Parathyroid adenoma (tissue), 2 donors: Measurements from ENCODE around the gene OR51F2.
"Not testable (repeated sequence)": the region's sequence is repeated elsewhere in the genome, so short reads cannot be mapped to it uniquely, and the experiment has no call there.

ENCODE experiments used
- H2AFZ ChIP-seq: fragments of 300-600 bp; sonication (generic); one replicate; pipeline ENCODE4 v1.7.0; 2017; ENCODE audit warnings: antibody characterized with exemption, mild to moderate bottlenecking
- H3K27ac ChIP-seq: fragments of 300-600 bp; sonication (generic); one replicate; pipeline ENCODE4 v1.7.0; 2017
- H3K27me3 ChIP-seq: fragments of 300-600 bp; sonication (generic); one replicate; pipeline ENCODE4 v1.7.0; 2017; ENCODE audit warnings: low read length; ENCODE audit not compliant: control insufficient read depth, insufficient read depth
- H3K36me3 ChIP-seq: fragments of 300-600 bp; sonication (generic); one replicate; pipeline ENCODE4 v1.7.0; 2017; ENCODE audit warnings: low read length; ENCODE audit not compliant: control insufficient read depth, insufficient read depth
- H3K4me1 ChIP-seq: fragments of 300-600 bp; sonication (generic); one replicate; pipeline ENCODE4 v1.7.0; 2017; ENCODE audit warnings: control low read depth
- H3K4me2 ChIP-seq: fragments of 300-600 bp; sonication (generic); one replicate; pipeline ENCODE4 v1.7.0; 2017; ENCODE audit warnings: low read length
- H3K4me3 ChIP-seq: fragments of 300-600 bp; sonication (generic); one replicate; pipeline ENCODE4 v1.7.0; 2017; ENCODE audit warnings: low read depth, low read length
- H3K79me2 ChIP-seq: fragments of 300-600 bp; sonication (generic); one replicate; pipeline ENCODE4 v1.7.0; 2017; ENCODE audit warnings: control low read depth
- H3K9ac ChIP-seq: fragments of 300-600 bp; sonication (generic); one replicate; pipeline ENCODE4 v1.7.0; 2017; ENCODE audit warnings: mild to moderate bottlenecking
- H3K9me3 ChIP-seq: fragments of 300-600 bp; sonication (generic); one replicate; pipeline ENCODE4 v1.7.0; 2017; ENCODE audit warnings: low read length; ENCODE audit not compliant: control insufficient read depth
- CTCF ChIP-seq: fragments of 300-600 bp; sonication (generic); IDR thresholded peaks from one replicate; pipeline ENCODE4 v1.7.0; 2017; ENCODE audit warnings: antibody characterized with exemption, mild to moderate bottlenecking
- donor health status: primary hyperparathyroidism.

Gene OR51F2

GRCh38 chr11:4851033-4851432 is 29.9 kb downstream of the OR51F2 start:
- no peak overlapping the region for H3K27ac ChIP-seq
- no peak for TF ChIP-seq CTCF

GRCh38 chr11:4854286-4854685 is 33.2 kb downstream of the OR51F2 start:
- H3K27me3 ChIP-seq, H3K27ac ChIP-seq, H3K79me2 ChIP-seq, H3K9me3 ChIP-seq, H3K9ac ChIP-seq, H3K36me3 ChIP-seq, H3K4me2 ChIP-seq, H2AFZ ChIP-seq, H3K4me3 ChIP-seq, H3K4me1 ChIP-seq: not testable (repeated sequence)

More at GRCh38 chr11:4851033-4851432, 29.9 kb downstream of the OR51F2 start:
- H2AFZ ChIP-seq, result no peak overlapping the region
- H3K36me3 ChIP-seq, result no peaks in the 10 kb centered on the region
- H3K9ac ChIP-seq, result no peak overlapping the region
- no peak overlapping the region for H3K4me2 ChIP-seq
- no peaks in the 10 kb centered on the region for H3K4me1 ChIP-seq
- no peaks in the 10 kb centered on the region for H3K9me3 ChIP-seq
- H3K4me3 ChIP-seq, result no peak overlapping the region
- H3K27me3 ChIP-seq, result no peaks in the 10 kb centered on the region
- H3K79me2 ChIP-seq, result no peaks in the 10 kb centered on the region

GRCh38 chr11:4862447-4863236 is 41.5 kb downstream of the OR51F2 start:
- no peaks in the 10 kb centered on the region for H3K36me3 ChIP-seq
- TF ChIP-seq CTCF, result no peak

GRCh38 chr11:4863876-4864275 is 42.8 kb downstream of the OR51F2 start:
- Histone ChIP-seq H3K27ac (no peak overlapping the region), H3K27me3 (no peaks in the 10 kb centered on the region), H3K4me3 (no peak overlapping the region), H3K36me3 (no peaks in the 10 kb centered on the region), H3K4me2 (no peak overlapping the region), H2AFZ (no peak overlapping the region), H3K79me2 (no peaks in the 10 kb centered on the region), H3K4me1 (no peaks in the 10 kb centered on the region), H3K9ac (no peak overlapping the region), H3K9me3 (no peaks in the 10 kb centered on the region)
- TF ChIP-seq CTCF, result no peak

More at GRCh38 chr11:4862447-4863236, 41.5 kb downstream of the OR51F2 start:
- Histone ChIP-seq H3K4me3 (no peak overlapping the region), H2AFZ (no peak overlapping the region), H3K27ac (no peak overlapping the region), H3K4me2 (no peak overlapping the region), H3K79me2 (no peaks in the 10 kb centered on the region), H3K9me3 (no peaks in the 10 kb centered on the region), H3K9ac (no peak overlapping the region), H3K4me1 (no peaks in the 10 kb centered on the region), H3K27me3 (no peaks in the 10 kb centered on the region)

- Histone ChIP-seq H3K4me2 (no peak overlapping the region), H2AFZ (no peak overlapping the region), H3K27ac (no peak overlapping the region), H3K27me3 (no peaks in the 10 kb centered on the region), H3K36me3 (no peaks in the 10 kb centered on the region), H3K4me1 (no peaks in the 10 kb centered on the region), H3K4me3 (no peak overlapping the region), H3K79me2 (no peaks in the 10 kb centered on the region), H3K9me3 (no peaks in the 10 kb centered on the region), H3K9ac (no peak overlapping the region)
- no peak for TF ChIP-seq CTCF
Observed at GRCh38 chr11:4865855-4866254, 44.7 kb downstream of the OR51F2 start.
